ENCODE data around the gene ADA. TPM values are rescaled to one million over a fixed set of nuclear protein-coding genes. Genes with fewer than 3 reads are reported as not detected.

ADA gene
- total RNA-seq, 4 donors from 2014 or later: 11.1 to 14.9 (median 12.4) TPM

GRCh38 chr20:44644230-44644617 lies 7.3 kb downstream of the ADA start:
- H3K27ac ChIP-seq: peak overlapping the region in 3 of 4 donors; percentile 53 to 74 (median 65)
- peaks cover 0 to 41% (median 25%) of the 10 kb centered on the region in 4 donors for H3K4me1 ChIP-seq
- no peak overlapping the region for H3K4me3 ChIP-seq
- no peak for TF ChIP-seq POLR2A (IDR thresholded peaks at IDR 0.05)
- TF ChIP-seq EP300 (IDR thresholded peaks at IDR 0.05): no peak
- TF ChIP-seq, protein P1, sequence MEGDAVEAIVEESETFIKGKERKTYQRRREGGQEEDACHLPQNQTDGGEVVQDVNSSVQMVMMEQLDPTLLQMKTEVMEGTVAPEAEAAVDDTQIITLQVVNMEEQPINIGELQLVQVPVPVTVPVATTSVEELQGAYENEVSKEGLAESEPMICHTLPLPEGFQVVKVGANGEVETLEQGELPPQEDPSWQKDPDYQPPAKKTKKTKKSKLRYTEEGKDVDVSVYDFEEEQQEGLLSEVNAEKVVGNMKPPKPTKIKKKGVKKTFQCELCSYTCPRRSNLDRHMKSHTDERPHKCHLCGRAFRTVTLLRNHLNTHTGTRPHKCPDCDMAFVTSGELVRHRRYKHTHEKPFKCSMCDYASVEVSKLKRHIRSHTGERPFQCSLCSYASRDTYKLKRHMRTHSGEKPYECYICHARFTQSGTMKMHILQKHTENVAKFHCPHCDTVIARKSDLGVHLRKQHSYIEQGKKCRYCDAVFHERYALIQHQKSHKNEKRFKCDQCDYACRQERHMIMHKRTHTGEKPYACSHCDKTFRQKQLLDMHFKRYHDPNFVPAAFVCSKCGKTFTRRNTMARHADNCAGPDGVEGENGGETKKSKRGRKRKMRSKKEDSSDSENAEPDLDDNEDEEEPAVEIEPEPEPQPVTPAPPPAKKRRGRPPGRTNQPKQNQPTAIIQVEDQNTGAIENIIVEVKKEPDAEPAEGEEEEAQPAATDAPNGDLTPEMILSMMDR (IDR thresholded peaks at IDR 0.05): no peak
- DNase-seq (ENCODE audit: low spot score in 2 of 2): no peak
- H3K27me3 ChIP-seq: no peaks in the 10 kb centered on the region
- H3K36me3 ChIP-seq: no peaks in the 10 kb centered on the region
- no peaks in the 10 kb centered on the region for H3K9me3 ChIP-seq
- 78 to 86% methylated on average over 8 of the region's 8 CpGs for WGBS, 2 donors

- H3K27ac ChIP-seq: peak overlapping the region in 3 of 4 donors; percentile 53 to 74 (median 65)
- TF ChIP-seq EP300 (IDR thresholded peaks at IDR 0.05) (peak in 1 of 2 donors; percentile 27), POLR2A (IDR thresholded peaks at IDR 0.05) (no peak)
- TF ChIP-seq, protein P1 (IDR thresholded peaks at IDR 0.05): no peak
- H3K36me3 ChIP-seq: no peaks in the 10 kb centered on the region
- WGBS, 2 donors: 40 to 47% methylated on average over 14 to 16 of the region's 16 CpGs
- no peaks in the 10 kb centered on the region for H3K9me3 ChIP-seq
- peaks cover 0 to 41% (median 25%) of the 10 kb centered on the region in 4 donors for H3K4me1 ChIP-seq
- DNase-seq (ENCODE audit: low spot score in 2 of 2): peak in 1 of 2 donors; percentile 42
- no peaks in the 10 kb centered on the region for H3K27me3 ChIP-seq
- H3K4me3 ChIP-seq: no peak overlapping the region
These were observed 7.8 kb downstream of the ADA start for GRCh38 chr20:44643596-44644229.

DNA sequence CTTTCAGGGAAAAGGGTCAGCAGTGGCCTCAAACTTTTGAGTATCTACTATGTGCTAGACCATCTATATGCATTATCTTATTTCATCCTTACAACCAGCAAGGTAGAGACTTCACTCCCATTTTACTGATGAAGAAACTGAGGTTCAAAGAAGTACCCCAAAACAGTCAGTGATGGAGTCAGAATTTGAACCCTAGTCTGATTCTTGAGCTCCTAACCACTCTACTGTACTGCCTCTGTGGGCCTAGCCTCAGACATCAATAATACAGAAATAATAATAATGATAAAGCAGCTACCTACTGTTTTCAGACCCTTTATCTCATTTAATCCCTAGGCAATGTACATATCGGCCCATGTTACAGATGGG lies 8.4 kb downstream of the ADA start:
- Histone ChIP-seq H3K27ac (peak overlapping the region in 3 of 4 donors; percentile 53 to 74 (median 65)), H3K36me3 (no peaks in the 10 kb centered on the region)

GRCh38 chr20:44642203-44643153 lies 9.0 kb downstream of the ADA start:
- H3K27ac ChIP-seq: peak overlapping the region in 3 of 4 donors; percentile 65 to 74 (median 73)
- H3K4me3 ChIP-seq: peak overlapping the region in 2 of 4 donors; percentile 4 to 10
- H3K4me1 ChIP-seq: peaks cover 0 to 41% (median 25%) of the 10 kb centered on the region in 4 donors
- WGBS, 2 donors: 20 to 21% methylated on average over 14 to 17 of the region's 17 CpGs
- H3K36me3 ChIP-seq: no peaks in the 10 kb centered on the region
- TF ChIP-seq EP300 (IDR thresholded peaks at IDR 0.05) (no peak), POLR2A (IDR thresholded peaks at IDR 0.05) (no peak)
- TF ChIP-seq, protein P1 (IDR thresholded peaks at IDR 0.05): no peak
- no peaks in the 10 kb centered on the region for H3K9me3 ChIP-seq
- DNase-seq (ENCODE audit: low spot score in 2 of 2): peak in 1 of 2 donors; percentile 61
- H3K27me3 ChIP-seq: no peaks in the 10 kb centered on the region

More for the DNA sequence above, 8.4 kb downstream of the ADA start:
- Histone ChIP-seq H3K27me3 (no peaks in the 10 kb centered on the region), H3K4me3 (no peak overlapping the region), H3K4me1 (peaks cover 0 to 41% (median 25%) of the 10 kb centered on the region in 4 donors), H3K9me3 (no peaks in the 10 kb centered on the region)
- 52 to 65% methylated on average over 1 of the region's 1 CpG for WGBS, 2 donors
- DNase-seq (ENCODE audit: low spot score in 2 of 2): no peak
- TF ChIP-seq, protein P1 (IDR thresholded peaks at IDR 0.05): no peak
- TF ChIP-seq EP300 (IDR thresholded peaks at IDR 0.05) (no peak), POLR2A (IDR thresholded peaks at IDR 0.05) (no peak)

Measured in tibial nerve (tissue), 4 donors.